Keratinocyte (primary cell): Measurements from ENCODE around the gene SGO2. TPM values are rescaled to one million over a fixed set of nuclear protein-coding genes. Genes with fewer than 3 reads are reported as not detected.
A peak's percentile ranks its signal among the peaks of the same experiment; 100 is the strongest.

Experiments
- DNase-seq: peaks from one replicate; pipeline ENCODE4 v3.0.0-alpha.2; 2011; ENCODE audit warnings: low read depth, missing footprints, low spot score
- FAIRE-seq: peaks from 2 replicates; lab custom pipeline; 2011; peaks lifted over from hg19 to GRCh38; lab: Jason Lieb, UNC
- H2AFZ ChIP-seq: 2 replicates; pipeline ENCODE4 v1.6.0; 2012; ENCODE audit warnings: low read length, control low read depth, inconsistent platforms; ENCODE audit not compliant: control insufficient read depth
- H3K27ac ChIP-seq: 2 replicates; pipeline ENCODE4 v1.5.1; 2011; ENCODE audit warnings: low read length; ENCODE audit not compliant: control insufficient read depth, insufficient read depth
- H3K27me3 ChIP-seq: 3 replicates; pipeline ENCODE4 v1.6.0; 2011; ENCODE audit warnings: low read length; ENCODE audit not compliant: control insufficient read depth, insufficient read depth; ENCODE audit errors: extremely low read depth
- H3K36me3 ChIP-seq, 2 experiments: 2 replicates in 1 of 2; 3 replicates in 1 of 2; pipeline ENCODE4 v1.5.1; 2011; ENCODE audit warnings: low read length in 2 of 2, mild to moderate bottlenecking in 1 of 2; ENCODE audit not compliant: control insufficient read depth in 2 of 2, insufficient read depth in 2 of 2; ENCODE audit errors: extremely low read depth in 1 of 2
- H3K4me1 ChIP-seq: 3 replicates; pipeline ENCODE4 v1.5.1; 2011; ENCODE audit warnings: low read length; ENCODE audit not compliant: control insufficient read depth, insufficient read depth; ENCODE audit errors: extremely low read depth
- H3K4me2 ChIP-seq: 3 replicates; pipeline ENCODE4 v1.6.0; 2011; ENCODE audit warnings: low read depth, low read length; ENCODE audit not compliant: control insufficient read depth, insufficient read depth; ENCODE audit errors: extremely low read depth
- H3K4me3 ChIP-seq, 3 experiments: fragments of 200-600 bp in 1 of 3; sonication (generic) in 1 of 3; 2 replicates in 2 of 3; 3 replicates in 1 of 3; pipeline ENCODE4 v1.5.1; 2011 to 2016; ENCODE audit warnings: low read length in 3 of 3, mild to moderate bottlenecking in 3 of 3, control low read depth in 2 of 3, inconsistent platforms in 1 of 3, low read depth in 1 of 3, mixed read lengths in 1 of 3, mixed run types in 1 of 3, moderate library complexity in 1 of 3; ENCODE audit not compliant: control insufficient read depth in 2 of 3, insufficient read depth in 2 of 3; ENCODE audit errors: extremely low read depth in 1 of 3
- H3K79me2 ChIP-seq: 2 replicates; pipeline ENCODE4 v1.6.0; 2012; ENCODE audit warnings: low read length; ENCODE audit not compliant: control insufficient read depth, insufficient read depth
- H3K9ac ChIP-seq: 3 replicates; pipeline ENCODE4 v1.6.0; 2011; ENCODE audit warnings: low read length; ENCODE audit not compliant: control insufficient read depth, insufficient read depth; ENCODE audit errors: extremely low read depth
- H3K9me1 ChIP-seq: 3 replicates; pipeline ENCODE4 v1.6.0; 2011; ENCODE audit warnings: low read length; ENCODE audit not compliant: control insufficient read depth, insufficient read depth; ENCODE audit errors: extremely low read depth
- H3K9me3 ChIP-seq: 2 replicates; pipeline ENCODE4 v1.5.1; 2012; ENCODE audit warnings: low read depth, low read length; ENCODE audit not compliant: control insufficient read depth
- H4K20me1 ChIP-seq: 3 replicates; pipeline ENCODE4 v1.6.0; 2011; ENCODE audit warnings: low read length; ENCODE audit not compliant: control insufficient read depth, insufficient read depth; ENCODE audit errors: extremely low read depth
- CTCF ChIP-seq, 3 experiments: IDR thresholded peaks in 1 of 3; conservative IDR thresholded peaks in 1 of 3; optimal IDR thresholded peaks in 1 of 3; 2 replicates in 2 of 3; 3 replicates in 1 of 3; pipeline versions ENCODE3 to v1.5.1; 2011; ENCODE audit warnings: low read length in 3 of 3, mild to moderate bottlenecking in 3 of 3, moderate library complexity in 2 of 3, control low read depth in 1 of 3, inconsistent platforms in 1 of 3; ENCODE audit not compliant: insufficient read depth in 2 of 3; ENCODE audit errors: extremely low read depth in 1 of 3
- EZH2 ChIP-seq: IDR thresholded peaks from one replicate; pipeline ENCODE4 v1.6.1; 2012; ENCODE audit warnings: inconsistent platforms, mild to moderate bottlenecking, low read length, moderate library complexity
- dilution Hi-C: fragments of 300-500 bp; cut with MboI; formaldehyde crosslinking; loops from one replicate; pipeline ENCODE4 v1.7.0; 2020; ENCODE audit warnings: low sequenced_read_pairs; ENCODE audit not compliant: extremely low pct_ligation_motif_present
- polyA plus RNA-seq, 5 experiments: library from polyadenylated mRNA; depleted of rRNA in 3 of 5; stranded (reverse) in 3 of 5; stranded (forward) in 1 of 5; unstranded in 1 of 5; fragments of >200 nt; gene quantifications; 1 replicate in 1 of 5; 2 replicates in 3 of 5; 3 replicates in 1 of 5; pipeline versions ENCODE4 v1.2.1 to v1.2.3, GENCODE V29; 2011 to 2012; ENCODE audit warnings: missing spikeins in 2 of 5, low read depth in 1 of 5, low replicate concordance in 1 of 5

SGO2 gene
- polyA plus RNA-seq, 1 donor (not counting 4 experiments of a cell fraction or from before 2014, with no cell fraction given), result 8.6 TPM

GRCh38 chr2:200603972-200604371, 78.0 kb downstream of the SGO2 start:
- no peaks in the 10 kb centered on the region for H3K9me1 ChIP-seq
- peak overlapping the region in 2 of 3 experiments; percentile 30 to 35 for H3K4me3 ChIP-seq
- H4K20me1 ChIP-seq, result no peaks in the 10 kb centered on the region
- peak overlapping the region; percentile 72 for H3K27ac ChIP-seq
- no peaks in the 10 kb centered on the region for H3K27me3 ChIP-seq
- H3K4me1 ChIP-seq, result peaks cover 31% of the 10 kb centered on the region
- TF ChIP-seq CTCF (optimal IDR thresholded peaks at IDR 0.05 in 1 of 3, IDR thresholded peaks at IDR 0.05 in 1 of 3, conservative IDR thresholded peaks at IDR 0.05 in 1 of 3; ENCODE audit: extremely low read depth in 1 of 3, insufficient read depth in 2 of 3, low read length in 3 of 3), result no peak
- no peak for TF ChIP-seq EZH2
- no peaks in the 10 kb centered on the region for H3K79me2 ChIP-seq
- peak overlapping the region; percentile 77 for H3K4me2 ChIP-seq
- H2AFZ ChIP-seq, result peak overlapping the region; percentile 75
- DNase-seq, result peak; percentile 42
- no peaks in the 10 kb centered on the region for H3K9me3 ChIP-seq
- H3K9ac ChIP-seq, result peak overlapping the region; percentile 29
- peak; percentile 96 for FAIRE-seq
- dilution Hi-C loops, result no loop called here
- H3K36me3 ChIP-seq, result no peaks in the 10 kb centered on the region

- H3K9ac ChIP-seq, result no peak overlapping the region
- TF ChIP-seq EZH2, result no peak
- dilution Hi-C loops, result no loop called here
- peaks cover 39% of the 10 kb centered on the region for H3K4me1 ChIP-seq
- FAIRE-seq (no peak), DNase-seq (no peak)
- H2AFZ ChIP-seq, result peak overlapping the region; percentile 43
- no peaks in the 10 kb centered on the region for H3K9me3 ChIP-seq
- no peaks in the 10 kb centered on the region for H3K79me2 ChIP-seq
- no peaks in the 10 kb centered on the region for H3K9me1 ChIP-seq
- H3K36me3 ChIP-seq, result no peaks in the 10 kb centered on the region
- H4K20me1 ChIP-seq, result no peaks in the 10 kb centered on the region
- no peak overlapping the region for H3K4me3 ChIP-seq
- H3K4me2 ChIP-seq, result peak overlapping the region; percentile 77
- H3K27ac ChIP-seq, result peak overlapping the region; percentile 72
- H3K27me3 ChIP-seq, result no peaks in the 10 kb centered on the region
These were observed 78.7 kb downstream of the SGO2 start for GRCh38 chr2:200604571-200605255.
